GM12878 (cell line): ENCODE measurements around the gene ATXN3. TPM values are rescaled to one million over a fixed set of nuclear protein-coding genes. Genes with fewer than 3 reads are reported as not detected.

Experiments used
- ATAC-seq: fragments of 200-7000 bp; cut with Tn5 transposase; 3 replicates; pipeline ENCODE4 v1.9.1; 2020; ENCODE audit warnings: mild to moderate bottlenecking, moderate library complexity
- BruUV-seq: library from RNA; stranded (reverse); fragments of 400-500 nt; replicated peaks from 2 replicates; lab custom pipeline; 2021; lab: Mats Ljungman, UMichigan
- CTCF ChIA-PET: fragments of 300-600 bp; sonication (Branson Sonifier 250); formaldehyde crosslinking; extraction: SDS; loops from one replicate; lab custom pipeline; 2021; ENCODE audit warnings: inconsistent platforms; lab: Yijun Ruan, JAX
- POLR2A ChIA-PET: fragments of 350-600 bp; formaldehyde crosslinking; extraction: SDS; loops from one replicate; lab custom pipeline; 2021; ENCODE audit warnings: inconsistent platforms; lab: Charles Lee
- RAD21 ChIA-PET: fragments of 300-600 bp; sonication (Branson Sonifier 250); formaldehyde crosslinking; loops from one replicate; lab custom pipeline; 2023; ENCODE audit warnings: antibody characterized with exemption; ENCODE audit not compliant: unreplicated experiment; lab: Charles Lee
- SMC1A ChIA-PET: fragments of 300-600 bp; sonication (Branson Sonifier 250); formaldehyde crosslinking; loops from one replicate; lab custom pipeline; 2023; ENCODE audit not compliant: unreplicated experiment, uncharacterized antibody; lab: Charles Lee
- DNase-seq: peaks from one replicate; pipeline ENCODE4 v3.0.0-alpha.2; 2011; ENCODE audit warnings: low read depth, low spot score
- FAIRE-seq: peaks from 3 replicates; lab custom pipeline; 2011; peaks lifted over from hg19 to GRCh38; lab: Jason Lieb, UNC
- H2AFZ ChIP-seq: 2 replicates; pipeline ENCODE4 v1.6.0; 2011; ENCODE audit warnings: low read depth, low read length, control low read depth; ENCODE audit not compliant: control insufficient read depth
- H3K27ac ChIP-seq: 2 replicates; pipeline ENCODE4 v1.5.1; 2011; ENCODE audit warnings: control low read depth; ENCODE audit not compliant: control insufficient read depth, insufficient read depth
- H3K27me3 ChIP-seq, 2 experiments: replicated peaks in 1 of 2; 2 replicates each; pipeline versions ENCODE4 v1.6.0 to v1.6.1; 2011; ENCODE audit warnings: low read length in 1 of 2; ENCODE audit not compliant: control insufficient read depth in 2 of 2, insufficient read depth in 2 of 2
- H3K36me3 ChIP-seq, 2 experiments: 2 replicates each; pipeline ENCODE4 v1.5.1; 2011; ENCODE audit warnings: low read length in 1 of 2; ENCODE audit not compliant: control insufficient read depth in 2 of 2, insufficient read depth in 2 of 2
- H3K4me1 ChIP-seq: 2 replicates; pipeline ENCODE4 v1.6.1; 2011; ENCODE audit warnings: mild to moderate bottlenecking, low read length, moderate library complexity, mixed read lengths; ENCODE audit not compliant: control insufficient read depth, insufficient read depth
- H3K4me2 ChIP-seq: 2 replicates; pipeline ENCODE4 v1.6.0; 2011; ENCODE audit warnings: control low read depth; ENCODE audit not compliant: control insufficient read depth, insufficient read depth
- H3K4me3 ChIP-seq: fragments of 200-600 bp; sonication (generic); 2 replicates; pipeline ENCODE4 v1.5.1; 2016
- H3K79me2 ChIP-seq: 2 replicates; pipeline ENCODE4 v1.6.0; 2011; ENCODE audit warnings: low read length; ENCODE audit not compliant: control insufficient read depth, insufficient read depth
- H3K9ac ChIP-seq: 2 replicates; pipeline ENCODE4 v1.8.0; 2011; ENCODE audit warnings: low read length, control low read depth, mixed read lengths; ENCODE audit not compliant: control insufficient read depth, insufficient read depth
- H3K9me3 ChIP-seq: replicated peaks from 3 replicates; pipeline ENCODE4 v1.5.1; 2011; ENCODE audit warnings: mild to moderate bottlenecking, low read length; ENCODE audit not compliant: control insufficient read depth, insufficient read depth
- H4K20me1 ChIP-seq: 2 replicates; pipeline ENCODE4 v1.6.0; 2011; ENCODE audit not compliant: control insufficient read depth, insufficient read depth
- CREB1 ChIP-seq: IDR thresholded peaks from 2 replicates; pipeline ENCODE4 v1.6.1; 2012; ENCODE audit warnings: low read depth, mild to moderate bottlenecking, inconsistent platforms
- ELK1 ChIP-seq: IDR thresholded peaks from 2 replicates; pipeline ENCODE4 v1.6.1; 2012; ENCODE audit warnings: low read depth, low read length, improper control_type of control experiment
- HDAC2 ChIP-seq: fragments of 200-600 bp; sonication (generic); IDR thresholded peaks from 2 replicates; pipeline ENCODE4 v1.6.1; 2017
- HDAC6 ChIP-seq: fragments of 200-600 bp; sonication (generic); IDR thresholded peaks from one replicate; pipeline ENCODE4 v1.8.0; 2017; ENCODE audit warnings: antibody characterized with exemption; ENCODE audit not compliant: unreplicated experiment
- IRF5 ChIP-seq: fragments of 450-650 bp; IDR thresholded peaks from 2 replicates; pipeline ENCODE4 v1.6.1; 2017; ENCODE audit warnings: borderline replicate concordance
- KDM1A ChIP-seq: fragments of 200-600 bp; sonication (generic); IDR thresholded peaks from 2 replicates; pipeline ENCODE4 v1.6.1; 2016; ENCODE audit warnings: borderline replicate concordance
- MTA3 ChIP-seq: IDR thresholded peaks from 2 replicates; pipeline ENCODE4 v1.6.1; 2012; ENCODE audit warnings: low read length, inconsistent platforms, borderline replicate concordance
- NBN ChIP-seq: fragments of 450-650 bp; IDR thresholded peaks from 2 replicates; pipeline ENCODE4 v1.6.1; 2016
- STAT1 ChIP-seq: fragments of 450-650 bp; conservative IDR thresholded peaks from 2 replicates; pipeline ENCODE4 v1.6.1; 2014; ENCODE audit warnings: antibody characterized with exemption, mild to moderate bottlenecking
- ZZZ3 ChIP-seq: IDR thresholded peaks from 2 replicates; pipeline ENCODE4 v1.6.1; 2011; ENCODE audit warnings: low read depth; ENCODE audit not compliant: control insufficient read depth, insufficient read length
- WGBS: methylation state at CpG from one replicate; pipeline ENCODE4 v1.1.6; 2016; ENCODE audit warnings: low lambda C conversion rate; ENCODE audit not compliant: insufficient replicate concordance, insufficient coverage; ENCODE audit errors: missing lambda C conversion rate; 5-methylcytosine and 5-hydroxymethylcytosine counted together
- in situ Hi-C: fragments of 300-500 bp; cut with MboI; formaldehyde crosslinking; loops from 9 replicates; pipeline ENCODE4 v1.14.3; 2018; ENCODE audit warnings: mixed read lengths
- intact Hi-C: fragments of 100-400 bp; cut with micrococcal nuclease; formaldehyde crosslinking; loops from one replicate; pipeline ENCODE4 v1.14.2; 2022; ENCODE audit not compliant: unreplicated experiment
- polyA plus RNA-seq, 11 experiments: library from polyadenylated mRNA; depleted of rRNA in 4 of 11; unstranded in 6 of 11; stranded (reverse) in 5 of 11; fragments of >200 nt; fragmentation: Nextera tagmentation in 4 of 11; fragmentation: Illumina TruSeq in 1 of 11; extraction: Ambion mirVana in 4 of 11; extraction: Trizol in 1 of 11; gene quantifications; 1 replicate in 1 of 11; 2 replicates in 10 of 11; pipeline versions ENCODE4 v1.2.1 to v1.2.3, GENCODE V29; 2011 to 2016; ENCODE audit warnings: inconsistent platforms in 2 of 11, missing spikeins in 2 of 11, low read depth in 1 of 11
- total RNA-seq, 4 experiments: library from RNA; depleted of rRNA in 3 of 4; stranded (reverse); fragments of >200 nt in 3 of 4; fragmentation: Illumina TruSeq in 1 of 4; extraction: Trizol in 1 of 4; gene quantifications; 2 replicates each; pipeline versions ENCODE4 v1.2.1 to v1.2.3, GENCODE V29; 2013 to 2021
- TF ChIP-seq, protein P1 (sequence below): fragments of 150-350 bp; IDR thresholded peaks from 2 replicates; pipeline ENCODE4 v1.6.1; 2016; ENCODE audit warnings: low read depth, low read length

Gene ATXN3
- total and polyA plus RNA-seq, 10 of the 15 experiments (the other 5 are each of a cell fraction or from before 2014, with no cell fraction given), result 15.1 to 27.3 (median 19.2) TPM

DNA sequence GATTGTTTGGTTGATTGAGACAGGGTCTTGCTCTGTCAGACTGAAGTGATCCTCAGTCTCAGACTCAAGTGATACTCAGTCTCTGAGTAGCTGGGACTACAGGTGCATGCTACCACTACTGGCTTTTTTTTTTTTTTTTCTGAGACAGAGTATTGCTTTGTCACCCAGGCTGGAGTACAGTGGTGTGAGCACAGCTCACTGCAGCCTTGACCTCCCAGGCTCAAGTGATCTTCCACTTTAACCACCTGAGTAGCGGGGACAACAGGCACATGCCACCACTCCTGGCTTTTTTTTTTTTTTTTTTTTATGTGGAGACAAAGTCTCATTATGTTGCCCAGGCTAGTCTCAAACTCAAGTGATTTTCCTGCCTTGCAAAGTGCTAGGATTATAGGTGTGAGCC, 47.2 kb upstream of the ATXN3 start:
- Histone ChIP-seq H3K9me3 (no peaks in the 10 kb centered on the region), H3K4me1 (no peaks in the 10 kb centered on the region), H3K9ac (no peak overlapping the region), H3K4me2 (no peak overlapping the region), H3K27ac (no peak overlapping the region), H2AFZ (no peak overlapping the region), H3K4me3 (no peak overlapping the region), H3K27me3 (no peaks in the 10 kb centered on the region), H4K20me1 (no peaks in the 10 kb centered on the region), H3K79me2 (no peaks in the 10 kb centered on the region), H3K36me3 (peaks cover 0 to 17% of the 10 kb centered on the region in 2 experiments; a peak in 3 of 4 replicates)
- ATAC-seq (no peak), DNase-seq (no peak), FAIRE-seq (no peak)
- intact Hi-C loops, result no loop called here
- SMC1A ChIA-PET, result no interaction called here
- CTCF ChIA-PET, result interaction anchor here (1.2 kb wide), 1 partner anchor 528 kb away, joined by 3 read pairs; no protein-coding TSS in a partner anchor
- in situ Hi-C loops, result no loop called here
- BruUV-seq, result no TSS peak
- RAD21 ChIA-PET, result no interaction called here
- TF ChIP-seq ZZZ3 (no peak), IRF5 (no peak), STAT1 (no peak), CREB1 (no peak), ELK1 (no peak), HDAC2 (no peak), KDM1A (no peak), MTA3 (no peak), NBN (no peak), HDAC6 (no peak)
- TF ChIP-seq, protein P1, sequence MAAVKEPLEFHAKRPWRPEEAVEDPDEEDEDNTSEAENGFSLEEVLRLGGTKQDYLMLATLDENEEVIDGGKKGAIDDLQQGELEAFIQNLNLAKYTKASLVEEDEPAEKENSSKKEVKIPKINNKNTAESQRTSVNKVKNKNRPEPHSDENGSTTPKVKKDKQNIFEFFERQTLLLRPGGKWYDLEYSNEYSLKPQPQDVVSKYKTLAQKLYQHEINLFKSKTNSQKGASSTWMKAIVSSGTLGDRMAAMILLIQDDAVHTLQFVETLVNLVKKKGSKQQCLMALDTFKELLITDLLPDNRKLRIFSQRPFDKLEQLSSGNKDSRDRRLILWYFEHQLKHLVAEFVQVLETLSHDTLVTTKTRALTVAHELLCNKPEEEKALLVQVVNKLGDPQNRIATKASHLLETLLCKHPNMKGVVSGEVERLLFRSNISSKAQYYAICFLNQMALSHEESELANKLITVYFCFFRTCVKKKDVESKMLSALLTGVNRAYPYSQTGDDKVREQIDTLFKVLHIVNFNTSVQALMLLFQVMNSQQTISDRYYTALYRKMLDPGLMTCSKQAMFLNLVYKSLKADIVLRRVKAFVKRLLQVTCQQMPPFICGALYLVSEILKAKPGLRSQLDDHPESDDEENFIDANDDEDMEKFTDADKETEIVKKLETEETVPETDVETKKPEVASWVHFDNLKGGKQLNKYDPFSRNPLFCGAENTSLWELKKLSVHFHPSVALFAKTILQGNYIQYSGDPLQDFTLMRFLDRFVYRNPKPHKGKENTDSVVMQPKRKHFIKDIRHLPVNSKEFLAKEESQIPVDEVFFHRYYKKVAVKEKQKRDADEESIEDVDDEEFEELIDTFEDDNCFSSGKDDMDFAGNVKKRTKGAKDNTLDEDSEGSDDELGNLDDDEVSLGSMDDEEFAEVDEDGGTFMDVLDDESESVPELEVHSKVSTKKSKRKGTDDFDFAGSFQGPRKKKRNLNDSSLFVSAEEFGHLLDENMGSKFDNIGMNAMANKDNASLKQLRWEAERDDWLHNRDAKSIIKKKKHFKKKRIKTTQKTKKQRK, result no peak
- WGBS, result 100% methylated on average over 1 of the region's 1 CpG
- POLR2A ChIA-PET, result interaction anchor here (0.6 kb wide), 1 partner anchor 476 kb away, joined by 3 read pairs; no protein-coding TSS in a partner anchor
